HG03460 (cell line): ENCODE results near the gene PIGQ.

Experiments used
- ATAC-seq: cut with Tn5 transposase; IDR thresholded peaks from one replicate; pipeline ENCODE4 v1.9.1; 2021; ENCODE audit not compliant: unreplicated experiment

Gene PIGQ

GRCh38 chr16:598823-599739, 29.3 kb downstream of the PIGQ start:
- ATAC-seq, result no peak

- ATAC-seq, result no peak
Measured at GRCh38 chr16:600781-601180, 31.0 kb downstream of the PIGQ start.

- ATAC-seq, result no peak
Measured at GRCh38 chr16:603933-604332, 34.2 kb downstream of the PIGQ start.

DNA sequence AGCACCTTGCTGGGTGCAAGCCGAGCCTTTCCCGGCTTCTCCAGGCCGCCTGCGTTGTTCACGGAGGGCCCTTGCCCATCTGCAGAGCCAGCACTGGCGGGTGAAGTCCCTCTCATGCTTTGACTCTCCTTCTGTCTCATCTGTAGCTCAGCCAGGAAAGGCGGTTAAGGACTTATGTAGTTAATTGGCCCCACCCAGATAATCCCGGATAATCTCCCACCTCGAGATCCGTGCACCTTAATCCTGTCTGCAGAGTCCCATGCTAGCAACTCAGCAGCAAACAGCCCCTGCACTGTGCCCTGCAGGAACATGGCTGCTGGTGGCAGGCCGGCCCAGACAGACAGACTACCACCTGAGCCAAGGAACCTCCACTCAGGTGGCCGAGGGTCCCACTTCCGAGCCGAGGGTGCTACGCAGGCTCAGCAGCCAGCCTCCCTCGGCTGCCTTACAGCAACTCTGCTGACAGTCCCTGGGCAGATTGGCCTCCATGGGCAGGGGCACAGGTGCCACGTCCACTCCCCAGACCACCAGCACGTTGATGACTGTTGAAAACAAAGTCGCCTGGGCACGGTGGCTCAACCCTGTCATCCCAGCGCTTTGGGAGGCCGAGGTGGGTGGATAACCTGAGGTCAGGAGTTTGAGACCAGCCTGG, 37.0 kb downstream of the PIGQ start:
- no peak for ATAC-seq

DNA sequence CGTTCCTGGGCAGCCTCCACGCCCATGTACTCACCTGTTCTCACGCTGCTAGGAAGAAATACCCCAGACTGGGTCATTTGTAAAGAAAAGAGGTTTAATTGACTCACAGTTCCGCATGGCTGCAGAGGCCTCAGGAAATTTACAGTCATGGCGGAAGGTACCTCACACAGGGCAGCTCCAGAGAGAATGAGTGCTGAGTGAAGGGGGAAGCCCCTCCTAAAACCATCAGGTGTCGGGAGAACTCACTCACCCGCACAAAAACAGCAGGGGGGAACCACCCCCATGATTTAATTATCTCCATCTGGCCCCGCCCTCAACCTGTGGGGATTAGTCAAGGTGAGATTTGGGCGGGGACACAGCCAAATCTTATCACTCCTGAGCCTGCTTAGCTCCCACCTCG, 38.3 kb downstream of the PIGQ start:
- no peak for ATAC-seq

- ATAC-seq, result no peak
Measured at GRCh38 chr16:609316-609715, 39.5 kb downstream of the PIGQ start.

GRCh38 chr16:609984-610383, 40.2 kb downstream of the PIGQ start:
- no peak for ATAC-seq

DNA sequence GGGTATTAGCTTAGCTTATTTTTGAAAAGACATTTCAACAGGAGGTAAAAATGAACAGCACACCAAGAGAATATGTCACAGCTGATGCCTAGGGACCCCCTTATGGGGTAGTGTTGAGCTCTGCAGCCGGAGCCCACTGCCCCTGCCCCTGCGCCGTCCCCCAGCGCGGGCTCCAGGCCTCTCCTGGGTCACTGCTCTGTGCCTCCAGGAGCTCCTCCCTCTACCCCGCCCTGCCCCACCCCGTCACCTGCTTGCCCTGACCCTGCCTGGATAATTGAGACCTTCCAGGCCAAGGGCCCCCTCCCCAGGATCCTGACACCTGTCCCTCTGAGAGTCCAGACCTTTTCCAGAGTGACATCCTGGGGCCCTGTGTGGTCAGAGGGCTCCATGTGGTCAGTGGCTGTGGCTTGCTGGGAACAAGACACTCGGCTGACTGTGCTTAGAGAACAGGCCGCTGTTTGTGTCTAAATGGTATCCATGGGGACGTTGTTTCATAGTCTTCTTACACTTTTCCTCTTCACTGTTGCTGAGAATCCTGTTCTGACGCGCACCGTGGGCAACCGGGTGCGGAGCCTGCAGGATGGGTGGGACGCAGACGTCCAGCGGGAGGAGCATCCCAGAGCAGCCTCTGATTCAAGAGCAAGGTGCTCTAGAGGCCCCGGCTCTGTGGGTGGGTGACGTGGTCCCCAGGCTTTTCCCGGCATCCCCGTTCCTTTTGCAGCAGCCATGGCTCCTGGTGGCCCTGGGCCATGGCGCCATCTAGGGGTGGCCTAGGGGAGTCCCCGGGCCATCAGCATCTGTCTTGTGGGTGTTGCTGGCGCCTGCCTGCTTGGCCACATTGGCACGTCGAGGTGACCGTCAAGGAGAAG, 41.0 kb downstream of the PIGQ start:
- no peak for ATAC-seq

DNA sequence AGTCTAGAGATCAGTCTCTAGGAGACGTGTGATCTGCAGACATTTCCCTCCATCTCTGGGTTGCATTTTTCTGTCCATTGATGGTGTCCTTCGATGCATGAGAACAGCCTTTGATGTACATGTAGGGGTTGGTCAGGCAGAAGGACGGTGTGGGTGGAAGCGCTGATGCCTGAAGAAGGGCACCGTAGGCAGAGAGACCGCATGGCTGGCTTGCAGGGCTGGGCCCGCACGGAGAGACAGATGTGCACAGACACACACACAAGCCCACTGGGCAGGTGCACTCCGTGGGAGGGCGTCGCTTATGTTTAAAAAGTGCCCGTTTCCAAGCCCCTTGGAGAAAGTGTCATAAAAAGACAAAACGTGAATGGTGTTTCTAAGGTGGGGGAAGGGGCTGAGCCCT, 45.4 kb downstream of the PIGQ start:
- no peak for ATAC-seq

GRCh38 chr16:616733-617586, 47.2 kb downstream of the PIGQ start:
- ATAC-seq, result no peak

- ATAC-seq, result no peak
Measured at GRCh38 chr16:617855-618254, 48.1 kb downstream of the PIGQ start.

- no peak for ATAC-seq
Measured at GRCh38 chr16:619476-620100, 49.8 kb downstream of the PIGQ start.

DNA sequence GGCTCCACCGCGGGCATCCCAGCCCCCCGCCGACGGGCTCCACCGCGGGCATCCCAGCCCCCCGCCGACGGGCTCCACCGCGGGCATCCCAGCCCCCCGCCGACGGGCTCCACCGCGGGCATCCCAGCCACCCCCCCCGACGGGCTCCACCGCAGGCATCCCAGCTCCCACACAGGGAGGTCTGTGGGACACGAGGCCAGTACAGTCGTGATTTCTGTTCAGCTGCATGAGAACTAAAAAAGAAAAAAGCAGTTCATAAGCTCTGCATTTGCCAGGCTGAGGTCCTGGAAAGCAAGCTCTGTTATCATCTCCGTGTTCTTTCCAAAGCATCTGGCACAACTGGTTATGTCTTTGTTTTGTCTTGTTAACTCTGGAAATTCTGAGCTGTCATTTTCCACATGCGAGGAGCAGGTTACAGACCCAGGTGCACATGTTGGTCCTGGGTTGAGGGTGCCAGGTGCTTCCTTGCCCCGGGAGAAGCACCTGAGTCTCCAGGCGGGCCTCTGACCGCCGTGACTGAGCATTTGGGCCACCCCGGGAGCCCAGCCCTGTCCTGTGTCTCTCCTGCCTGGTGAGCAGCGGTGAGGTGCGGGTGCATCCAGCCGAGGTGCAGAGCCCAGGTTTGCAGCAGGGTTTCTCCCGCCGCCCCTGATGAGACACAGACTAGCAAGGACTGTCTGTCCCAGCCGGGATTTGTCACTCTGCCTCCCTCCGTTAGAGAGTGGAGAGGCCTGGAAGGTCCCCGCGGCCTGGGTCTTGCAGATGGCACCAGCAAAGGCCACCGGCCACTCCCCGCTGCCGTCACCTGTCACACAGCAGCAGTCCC, 51.1 kb downstream of the PIGQ start:
- ATAC-seq, result no peak

GRCh38 chr16:621526-622105, 51.8 kb downstream of the PIGQ start:
- ATAC-seq, result no peak

DNA sequence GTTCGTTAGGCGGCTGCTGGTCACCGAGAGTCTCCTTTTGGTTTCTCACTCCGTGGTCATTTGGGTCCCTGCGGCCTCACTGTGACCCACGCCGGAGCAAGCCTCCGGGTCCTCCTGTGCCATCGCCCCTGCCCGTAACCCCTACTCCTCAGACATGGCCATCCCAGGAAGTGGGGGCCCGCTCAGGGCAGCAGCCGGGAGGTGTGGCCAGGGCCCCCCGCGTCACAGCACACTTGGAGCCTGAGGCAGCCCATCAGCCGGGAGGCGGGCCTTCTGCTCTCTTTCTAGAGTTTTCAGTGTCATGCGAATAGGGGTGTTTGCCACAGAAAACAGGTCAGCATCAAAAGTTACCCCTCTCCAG, 53.1 kb downstream of the PIGQ start:
- no peak for ATAC-seq

GRCh38 chr16:624526-625070, 54.8 kb downstream of the PIGQ start:
- ATAC-seq, result no peak

DNA sequence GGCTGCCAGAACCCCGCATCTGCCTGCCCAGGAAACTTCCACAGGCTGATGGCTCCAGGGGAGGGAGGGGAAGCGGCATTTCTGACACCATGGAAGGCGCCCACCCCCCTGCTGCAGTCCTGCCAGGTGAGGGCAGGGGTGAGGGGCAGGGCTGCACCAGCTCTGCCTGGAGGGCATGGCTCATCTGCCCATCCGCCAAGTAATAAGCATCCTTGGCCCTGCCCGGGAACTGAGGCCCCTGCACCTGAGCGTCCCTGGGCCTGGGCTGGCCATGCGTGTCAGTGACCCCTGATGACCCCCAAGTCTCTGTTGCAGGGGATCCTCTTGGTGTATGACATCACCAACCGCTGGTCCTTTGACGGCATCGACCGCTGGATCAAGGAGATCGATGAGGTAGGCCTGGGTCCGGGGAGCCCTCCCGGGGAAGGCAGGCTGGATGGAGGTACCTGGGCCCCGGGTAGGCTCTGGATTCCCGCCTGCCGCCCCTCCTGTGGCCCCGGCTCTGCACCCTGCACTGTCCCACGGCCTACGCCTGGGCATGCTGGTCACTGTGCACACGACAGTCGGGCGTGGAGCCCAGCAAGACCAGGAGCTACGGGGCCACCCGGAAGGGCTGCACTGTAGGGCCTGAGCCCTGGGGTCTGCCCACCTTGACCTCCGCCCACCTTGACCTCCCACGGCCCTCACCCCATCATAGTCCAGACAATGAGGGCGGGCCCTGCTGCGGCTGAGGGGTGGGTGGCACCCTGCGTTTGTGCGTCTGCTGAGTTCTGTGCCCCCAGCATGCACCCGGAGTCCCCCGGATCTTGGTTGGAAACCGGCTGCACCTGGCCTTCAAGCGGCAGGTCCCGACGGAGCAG, 55.6 kb downstream of the PIGQ start:
- ATAC-seq, result no peak
